H1 (cell line): ENCODE measurements around the gene CDH22. TPM values are rescaled to one million over a fixed set of nuclear protein-coding genes. Genes with fewer than 3 reads are reported as not detected.

Source experiments
- BRCA1 ChIP-seq: IDR thresholded peaks from 2 replicates; pipeline ENCODE4 v1.6.1; 2012; ENCODE audit warnings: low read depth, low read length, improper control_type of control experiment
- CBX8 ChIP-seq: fragments of 300-800, 300-1000 bp; sonication (generic); IDR thresholded peaks from 2 replicates; pipeline ENCODE4 v1.7.1; 2016; ENCODE audit warnings: low read depth, low read length, borderline replicate concordance
- CHD7 ChIP-seq: fragments of 300-600 bp; sonication (generic); IDR thresholded peaks from 2 replicates; pipeline ENCODE4 v1.7.1; 2012; ENCODE audit warnings: low read length, moderate library complexity, mild to moderate bottlenecking, inconsistent platforms; ENCODE audit not compliant: insufficient replicate concordance
- JUND ChIP-seq: IDR thresholded peaks from 2 replicates; pipeline ENCODE4 v1.6.1; 2011; ENCODE audit warnings: mild to moderate bottlenecking, improper control_type of control experiment, low read length
- KDM1A ChIP-seq: fragments of 200-600, 300-600 bp; sonication (generic); IDR thresholded peaks from 2 replicates; pipeline ENCODE4 v1.7.1; 2016; ENCODE audit warnings: mild to moderate bottlenecking, low read length, borderline replicate concordance
- POU5F1 ChIP-seq: IDR thresholded peaks from 2 replicates; pipeline ENCODE4 v1.6.1; 2011; ENCODE audit warnings: low read depth, mild to moderate bottlenecking, low read length, moderate library complexity
- RNF2 ChIP-seq: fragments of 200-900, 300-1000 bp; sonication (generic); IDR thresholded peaks from 2 replicates; pipeline ENCODE4 v1.7.1; 2016; ENCODE audit warnings: borderline replicate concordance, low read depth, mild to moderate bottlenecking, antibody characterized with exemption, low read length; ENCODE audit not compliant: poor library complexity, severe bottlenecking; ENCODE audit errors: missing control alignments
- SIN3A ChIP-seq, 2 experiments: IDR thresholded peaks in 1 of 2; conservative IDR thresholded peaks in 1 of 2; 2 replicates each; pipeline ENCODE4 v1.6.1; 2011 to 2012; ENCODE audit warnings: low read length in 2 of 2, improper control_type of control experiment in 1 of 2, low read depth in 1 of 2, mild to moderate bottlenecking in 1 of 2
- YY1 ChIP-seq: IDR thresholded peaks from 2 replicates; pipeline ENCODE4 v1.6.1; 2011; ENCODE audit warnings: low read depth, mild to moderate bottlenecking, low read length
- polyA plus RNA-seq, 7 experiments: library from polyadenylated mRNA; depleted of rRNA in 3 of 7; stranded (reverse) in 5 of 7; unstranded in 2 of 7; fragments of >200 nt in 5 of 7; fragments of 200-250 nt in 2 of 7; gene quantifications; 1 replicate in 5 of 7; 2 replicates in 1 of 7; 4 replicates in 1 of 7; pipeline versions ENCODE4 v1.2.1 to v1.2.3, GENCODE V29; 2011 to 2013; ENCODE audit warnings: missing spikeins in 2 of 7, mixed read lengths in 2 of 7
- total RNA-seq: library from RNA; stranded (reverse); fragmentation: NEBNext Ultra II Directional; extraction: Animal tissue kit (Norgen Biotek cat#: 25700); gene quantifications from 2 replicates; pipeline ENCODE4 v1.2.1, GENCODE V29; 2021
- TF ChIP-seq, protein P1 (sequence below): IDR thresholded peaks from 2 replicates; pipeline ENCODE4 v1.6.1; 2012; ENCODE audit warnings: inconsistent platforms

CDH22 gene
- total and polyA plus RNA-seq, 2 of the 8 experiments (the other 6 are each of a cell fraction or from before 2014, with no cell fraction given), result 0.35 to 0.39 TPM

DNA sequence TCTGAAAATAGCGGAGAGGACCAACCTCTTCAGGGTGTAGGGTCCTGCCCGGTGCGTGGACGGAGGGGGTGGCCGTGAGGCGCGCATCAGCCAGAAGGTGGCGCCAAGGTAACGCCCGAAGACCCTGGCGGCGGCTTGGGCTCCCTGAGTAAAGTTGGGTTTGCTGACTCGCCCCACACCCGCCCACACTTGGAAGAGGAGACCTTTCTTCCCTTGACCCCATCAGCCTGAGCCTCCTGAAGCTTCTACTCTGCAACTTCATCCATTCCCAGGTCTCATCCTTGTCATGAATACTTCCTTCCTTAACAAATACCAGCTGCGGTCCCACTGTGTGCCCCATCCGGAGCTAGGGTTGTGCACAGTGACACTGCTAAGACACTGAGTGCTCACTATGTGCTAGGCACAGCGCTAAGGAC, 175.6 kb downstream of the CDH22 start (continued):
- no peak for TF ChIP-seq RNF2
- 0 out of 4 replicates have a peak, but pooled peaks of 1 of the 2 experiments have one; percentile 28 for TF ChIP-seq SIN3A (conservative IDR thresholded peaks at IDR 0.05 in 1 of 2, IDR thresholded peaks at IDR 0.05 in 1 of 2; ENCODE audit: low read depth in 1 of 2, low read length in 2 of 2)
- TF ChIP-seq JUND, result no peak
- TF ChIP-seq CBX8, result no peak
- TF ChIP-seq KDM1A, result no peak
- TF ChIP-seq, protein P1, sequence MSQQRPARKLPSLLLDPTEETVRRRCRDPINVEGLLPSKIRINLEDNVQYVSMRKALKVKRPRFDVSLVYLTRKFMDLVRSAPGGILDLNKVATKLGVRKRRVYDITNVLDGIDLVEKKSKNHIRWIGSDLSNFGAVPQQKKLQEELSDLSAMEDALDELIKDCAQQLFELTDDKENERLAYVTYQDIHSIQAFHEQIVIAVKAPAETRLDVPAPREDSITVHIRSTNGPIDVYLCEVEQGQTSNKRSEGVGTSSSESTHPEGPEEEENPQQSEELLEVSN, result no peak
- TF ChIP-seq BRCA1, result no peak
- TF ChIP-seq CHD7, result no peak
- no peak for TF ChIP-seq POU5F1
- no peak for TF ChIP-seq YY1
